Pancreas (tissue), 10 donors: Measurements from ENCODE around the gene IGSF23. TPM values are rescaled to one million over a fixed set of nuclear protein-coding genes. Genes with fewer than 3 reads are reported as not detected.

Experiments
- ATAC-seq, 4 donors: fragments of 200-7000 bp; cut with Tn5 transposase; one replicate each; pipeline versions ENCODE4 v1.8.0 to v1.9.1; 2020; ENCODE audit warnings: mild to moderate bottlenecking in 4 of 4, moderate library complexity in 4 of 4
- DNase-seq, 6 donors: peaks; one replicate each; pipeline ENCODE4 v3.0.0-alpha.2; 2020
- FAIRE-seq: peaks from 2 replicates; lab custom pipeline; 2012; peaks lifted over from hg19 to GRCh38; lab: Jason Lieb, UNC
- H3K27ac ChIP-seq, 4 donors: fragments of 200-600 bp; sonication (generic); 1 replicate in 3 of 4; 2 replicates in 1 of 4; pipeline versions ENCODE4 v1.5.0 to v1.8.0; 2020
- H3K27me3 ChIP-seq, 4 donors: fragments of 200-600 bp; one replicate each; pipeline ENCODE4 v1.8.0; 2021
- H3K36me3 ChIP-seq, 3 donors: fragments of 200-600 bp; sonication (generic) in 1 of 3; one replicate each; pipeline versions ENCODE4 v1.5.0 to v1.8.0; 2020 to 2021
- H3K4me1 ChIP-seq, 3 donors: fragments of 200-600 bp; one replicate each; pipeline ENCODE4 v1.8.0; 2021
- H3K4me3 ChIP-seq, 4 donors: fragments of 200-600 bp; sonication (generic) in 2 of 4; one replicate each; pipeline versions ENCODE4 v1.5.0 to v1.8.0; 2020 to 2021
- H3K9me3 ChIP-seq, 4 donors: fragments of 200-600 bp; one replicate each; pipeline ENCODE4 v1.8.0; 2021
- WGBS, 2 donors: extraction: QIAGEN DNeasy Blood & Tissue Kit; methylation state at CpG; one replicate each; pipeline ENCODE4 v1.1.7; 2013; 5-methylcytosine and 5-hydroxymethylcytosine counted together
- intact Hi-C, 3 donors: fragments of 100-400 bp; cut with DNase I; formaldehyde crosslinking; loops; one replicate each; pipeline versions ENCODE4 v1.11.1 to v1.14.2; 2022
- microRNA-seq, 2 donors: library from miRNA; unstranded; fragments of <30 nt; microRNA quantifications; one replicate each; pipeline versions ENCODE4 to v1.1.0, GENCODE V29; 2019 to 2020
- polyA plus RNA-seq, 2 donors: library from polyadenylated mRNA; stranded (reverse); fragments of 200-250 nt; gene quantifications; one replicate each; pipeline ENCODE4 v1.2.3, GENCODE V29; 2013
- total RNA-seq, 6 donors: library from RNA; stranded (reverse); fragmentation: NEBNext Ultra II Directional in 4 of 6; extraction: Animal tissue kit (Norgen Biotek cat#: 25700) in 4 of 6; gene quantifications; one replicate each; pipeline versions ENCODE4 v1.2.1 to v1.2.4, GENCODE V29; 2021 to 2023
- TF ChIP-seq, protein P1 (sequence below), 4 donors: fragments of 200-600 bp; sonication (generic) in 3 of 4; IDR thresholded peaks; one replicate each; pipeline versions ENCODE4 v1.5.0 to v1.8.0; 2021; ENCODE audit warnings: antibody characterized with exemption in 4 of 4
- donor health status: healthy with polysubstance abuse.
- donor health status: DM: no; HTN: no; CAD: no; lungs with moderate emphysema.
- donor health status: DM: no; HTN: no; CAD: no.
- donor health status: control.
- donor health status: control.
- donor health status: Bipolar disorder and iron deficiency.
- donor health status: DM: yes; HTN: yes; CAD: no.
- donor health status: DM: no; HTN: no; CAD: no.
- donor health status: DM: no; HTN: no; CAD: no.
- donor health status: DM: yes; HTN: yes; CAD: no.

Gene IGSF23
- total and polyA plus RNA-seq, 8 donors, result 0.43 to 1.3 (median 1.2) TPM

DNA sequence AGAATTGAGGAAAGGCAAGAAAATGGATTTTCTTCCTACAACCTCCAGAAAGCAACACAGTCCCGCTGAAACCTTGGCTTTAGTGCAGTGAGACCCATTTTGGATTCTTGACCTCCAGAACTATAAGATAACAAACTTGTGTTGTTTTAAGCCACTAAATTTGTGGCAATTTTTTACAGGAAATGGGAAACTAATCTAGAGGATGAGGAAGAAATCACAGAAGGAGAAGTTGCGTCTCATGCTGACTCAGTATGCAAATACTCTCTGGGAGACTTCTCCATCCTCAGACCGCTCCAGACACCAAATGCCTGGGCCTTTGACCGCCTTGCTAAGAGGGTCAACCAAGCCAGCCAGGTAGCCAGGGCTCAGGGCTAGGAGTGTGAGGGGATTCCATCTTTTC is 72.5 kb downstream of the IGSF23 start:
- H3K27me3 ChIP-seq, result no peaks in the 10 kb centered on the region
- no peak overlapping the region for H3K27ac ChIP-seq
- TF ChIP-seq, protein P1, sequence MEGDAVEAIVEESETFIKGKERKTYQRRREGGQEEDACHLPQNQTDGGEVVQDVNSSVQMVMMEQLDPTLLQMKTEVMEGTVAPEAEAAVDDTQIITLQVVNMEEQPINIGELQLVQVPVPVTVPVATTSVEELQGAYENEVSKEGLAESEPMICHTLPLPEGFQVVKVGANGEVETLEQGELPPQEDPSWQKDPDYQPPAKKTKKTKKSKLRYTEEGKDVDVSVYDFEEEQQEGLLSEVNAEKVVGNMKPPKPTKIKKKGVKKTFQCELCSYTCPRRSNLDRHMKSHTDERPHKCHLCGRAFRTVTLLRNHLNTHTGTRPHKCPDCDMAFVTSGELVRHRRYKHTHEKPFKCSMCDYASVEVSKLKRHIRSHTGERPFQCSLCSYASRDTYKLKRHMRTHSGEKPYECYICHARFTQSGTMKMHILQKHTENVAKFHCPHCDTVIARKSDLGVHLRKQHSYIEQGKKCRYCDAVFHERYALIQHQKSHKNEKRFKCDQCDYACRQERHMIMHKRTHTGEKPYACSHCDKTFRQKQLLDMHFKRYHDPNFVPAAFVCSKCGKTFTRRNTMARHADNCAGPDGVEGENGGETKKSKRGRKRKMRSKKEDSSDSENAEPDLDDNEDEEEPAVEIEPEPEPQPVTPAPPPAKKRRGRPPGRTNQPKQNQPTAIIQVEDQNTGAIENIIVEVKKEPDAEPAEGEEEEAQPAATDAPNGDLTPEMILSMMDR (IDR thresholded peaks at IDR 0.05), result no peak
- no peak overlapping the region for H3K4me3 ChIP-seq
- FAIRE-seq, result no peak
- H3K4me1 ChIP-seq, result peaks cover 0 to 11% (median 6%) of the 10 kb centered on the region in 3 donors
- no peaks in the 10 kb centered on the region for H3K9me3 ChIP-seq
- DNase-seq, result peak in 1 of 6 donors; percentile 16
- no peaks in the 10 kb centered on the region for H3K36me3 ChIP-seq
- WGBS, 2 donors, result 89 to 90% methylated on average over 4 of the region's 4 CpGs
- intact Hi-C loops, result loop anchor here in 2 of 3 donors (5.0 to 10.0 kb wide), 3 partner anchors 81 to 149 kb away; partner anchors contain the start of gene CBLC (in 1 of the 2)
- ATAC-seq, result peak in 1 of 4 donors; percentile 9

Small RNAs within 50 kb of the gene (microRNA-seq; reads per million reads assigned to microRNA genes)
- gene MIR4531, result 0 reads per million in 2 donors

Other genes starting within 250 kb of the IGSF23 start
- gene ZNF285, start 212.0 kb upstream of the IGSF23 start, total RNA-seq, result 1 to 10 TPM in 4 of 6 donors, under 1 TPM in 2; 0.67 to 3.2 (median 1.2) TPM
- gene ZNF285, start 212.0 kb upstream of the IGSF23 start, polyA plus RNA-seq, result 1 to 10 TPM in 1 of 2 donors, under 1 TPM in 1; 0.80 to 1.9 TPM
- 1 to 10 TPM; 1.6 to 5.4 (median 3.2) TPM for gene ZNF229, start 165.1 kb upstream of the IGSF23 start, total RNA-seq
- 1 to 10 TPM; 1.0 to 1.8 TPM for gene ZNF229, start 165.1 kb upstream of the IGSF23 start, polyA plus RNA-seq
- gene ZNF180, start 113.0 kb upstream of the IGSF23 start, total RNA-seq, result 1 to 10 TPM; 2.6 to 5.8 (median 3.6) TPM
- gene ZNF180, start 113.0 kb upstream of the IGSF23 start, polyA plus RNA-seq, result 1 to 10 TPM; 2.9 to 4.3 TPM
- not detected for gene CEACAM20, start 83.9 kb upstream of the IGSF23 start, total RNA-seq
- gene CEACAM20, start 83.9 kb upstream of the IGSF23 start, polyA plus RNA-seq, result not detected
- 10 to 100 TPM in 5 of 6 donors, 1 to 10 TPM in 1; 9.3 to 19.8 (median 14.8) TPM for gene PVR, start 30.3 kb downstream of the IGSF23 start, total RNA-seq
- 10 to 100 TPM; 25.2 to 28.8 TPM for gene PVR, start 30.3 kb downstream of the IGSF23 start, polyA plus RNA-seq
- 1 to 10 TPM; 2.4 to 6.4 (median 4.0) TPM for gene CEACAM19, start 57.9 kb downstream of the IGSF23 start, total RNA-seq
- gene CEACAM19, start 57.9 kb downstream of the IGSF23 start, polyA plus RNA-seq, result 10 to 100 TPM; 20.6 to 27.7 TPM
- gene CEACAM16, start 85.6 kb downstream of the IGSF23 start, total RNA-seq, result 1 to 10 TPM in 1 of 6 donors, under 1 TPM in 3, not detected in 2; 0.16 to 1.0 (median 0.31) TPM
- gene CEACAM16, start 85.6 kb downstream of the IGSF23 start, polyA plus RNA-seq, result under 1 TPM in 1 of 2 donors, not detected in 1; 0.57 TPM
- gene BCL3, start 135.1 kb downstream of the IGSF23 start, total RNA-seq, result 10 to 100 TPM; 13.9 to 50.3 (median 30.0) TPM
- gene BCL3, start 135.1 kb downstream of the IGSF23 start, polyA plus RNA-seq, result 100 to 1,000 TPM in 1 of 2 donors, 10 to 100 TPM in 1; 79.9 to 113 TPM
- gene CBLC, start 164.3 kb downstream of the IGSF23 start, total RNA-seq, result 10 to 100 TPM; 10.1 to 14.8 (median 12.1) TPM
- 10 to 100 TPM; 16.5 to 29.7 TPM for gene CBLC, start 164.3 kb downstream of the IGSF23 start, polyA plus RNA-seq
- gene BCAM, start 195.5 kb downstream of the IGSF23 start, total RNA-seq, result 10 to 100 TPM; 28.8 to 74.5 (median 40.5) TPM
- gene BCAM, start 195.5 kb downstream of the IGSF23 start, polyA plus RNA-seq, result 100 to 1,000 TPM in 1 of 2 donors, 10 to 100 TPM in 1; 99.5 to 140 TPM
- 100 to 1,000 TPM in 1 of 6 donors, 10 to 100 TPM in 5; 26.7 to 101 (median 40.2) TPM for gene NECTIN2, start 232.7 kb downstream of the IGSF23 start, total RNA-seq
- gene NECTIN2, start 232.7 kb downstream of the IGSF23 start, polyA plus RNA-seq, result 100 to 1,000 TPM in 1 of 2 donors, 10 to 100 TPM in 1; 93.6 to 101 TPM